ENCODE data around the gene RGS7BP. TPM values are rescaled to one million over a fixed set of nuclear protein-coding genes. Genes with fewer than 3 reads are reported as not detected.

Gene RGS7BP
- total RNA-seq, 1 donor from 2014 or later, result not detected

DNA sequence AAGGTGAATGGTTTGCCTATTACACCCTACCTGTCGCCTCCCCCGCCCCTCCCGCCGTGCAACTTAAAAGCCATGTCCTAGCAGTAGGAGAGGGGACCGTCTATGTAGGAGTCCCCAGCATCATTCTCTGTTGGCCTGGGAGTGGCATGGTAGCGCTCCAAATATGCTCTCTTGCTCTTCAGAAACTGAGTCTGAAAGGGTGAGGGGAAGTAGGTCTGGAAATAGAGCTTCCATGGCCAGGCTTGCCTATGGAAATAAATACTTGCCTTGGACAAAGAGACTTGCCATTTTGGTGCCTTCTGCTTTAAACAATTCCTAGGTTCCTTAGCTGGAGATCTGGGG is 1.4 kb downstream of the RGS7BP start:
- DNase-seq (ENCODE audit: extremely low spot score, unreplicated experiment), result no peak
- Mint-ChIP-seq H3K9me3 (ENCODE audit: unreplicated experiment) (no peaks in the 10 kb centered on the region), H3K4me3 (ENCODE audit: unreplicated experiment) (no peak overlapping the region), H3K36me3 (ENCODE audit: unreplicated experiment) (no peaks in the 10 kb centered on the region), H3K4me1 (ENCODE audit: unreplicated experiment) (peaks cover 12% of the 10 kb centered on the region), H3K27ac (ENCODE audit: unreplicated experiment) (no peak overlapping the region), H3K27me3 (ENCODE audit: unreplicated experiment) (peaks cover 70% of the 10 kb centered on the region)
- TF ChIP-seq, protein P1, sequence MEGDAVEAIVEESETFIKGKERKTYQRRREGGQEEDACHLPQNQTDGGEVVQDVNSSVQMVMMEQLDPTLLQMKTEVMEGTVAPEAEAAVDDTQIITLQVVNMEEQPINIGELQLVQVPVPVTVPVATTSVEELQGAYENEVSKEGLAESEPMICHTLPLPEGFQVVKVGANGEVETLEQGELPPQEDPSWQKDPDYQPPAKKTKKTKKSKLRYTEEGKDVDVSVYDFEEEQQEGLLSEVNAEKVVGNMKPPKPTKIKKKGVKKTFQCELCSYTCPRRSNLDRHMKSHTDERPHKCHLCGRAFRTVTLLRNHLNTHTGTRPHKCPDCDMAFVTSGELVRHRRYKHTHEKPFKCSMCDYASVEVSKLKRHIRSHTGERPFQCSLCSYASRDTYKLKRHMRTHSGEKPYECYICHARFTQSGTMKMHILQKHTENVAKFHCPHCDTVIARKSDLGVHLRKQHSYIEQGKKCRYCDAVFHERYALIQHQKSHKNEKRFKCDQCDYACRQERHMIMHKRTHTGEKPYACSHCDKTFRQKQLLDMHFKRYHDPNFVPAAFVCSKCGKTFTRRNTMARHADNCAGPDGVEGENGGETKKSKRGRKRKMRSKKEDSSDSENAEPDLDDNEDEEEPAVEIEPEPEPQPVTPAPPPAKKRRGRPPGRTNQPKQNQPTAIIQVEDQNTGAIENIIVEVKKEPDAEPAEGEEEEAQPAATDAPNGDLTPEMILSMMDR (IDR thresholded peaks at IDR 0.05), result no peak

DNA sequence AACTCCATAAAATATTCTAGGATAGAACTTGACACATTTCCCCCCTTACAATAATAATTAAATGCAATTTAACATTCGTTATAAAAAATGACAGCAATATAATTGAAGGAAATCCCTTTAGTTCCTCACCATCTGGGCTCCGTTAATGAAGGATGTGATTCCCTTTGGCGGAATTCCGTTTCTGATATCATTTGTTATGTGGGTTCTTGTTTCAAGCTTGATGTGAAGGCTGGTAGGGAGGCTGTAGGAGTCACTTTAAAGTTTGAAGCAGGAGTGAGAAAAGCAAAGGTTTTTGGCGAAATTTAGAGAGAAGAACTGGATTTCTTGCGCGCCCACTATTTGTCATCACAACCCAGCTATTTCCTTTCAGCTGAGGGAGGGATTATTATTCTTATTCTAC is 4.0 kb downstream of the RGS7BP start:
- Mint-ChIP-seq H3K9me3 (ENCODE audit: unreplicated experiment) (no peaks in the 10 kb centered on the region), H3K4me3 (ENCODE audit: unreplicated experiment) (no peak overlapping the region), H3K4me1 (ENCODE audit: unreplicated experiment) (peaks cover 12% of the 10 kb centered on the region), H3K27me3 (ENCODE audit: unreplicated experiment) (peaks cover 60% of the 10 kb centered on the region), H3K27ac (ENCODE audit: unreplicated experiment) (no peak overlapping the region), H3K36me3 (ENCODE audit: unreplicated experiment) (no peaks in the 10 kb centered on the region)
- no peak for DNase-seq (ENCODE audit: extremely low spot score, unreplicated experiment)
- TF ChIP-seq, protein P1 (IDR thresholded peaks at IDR 0.05), result no peak

DNA sequence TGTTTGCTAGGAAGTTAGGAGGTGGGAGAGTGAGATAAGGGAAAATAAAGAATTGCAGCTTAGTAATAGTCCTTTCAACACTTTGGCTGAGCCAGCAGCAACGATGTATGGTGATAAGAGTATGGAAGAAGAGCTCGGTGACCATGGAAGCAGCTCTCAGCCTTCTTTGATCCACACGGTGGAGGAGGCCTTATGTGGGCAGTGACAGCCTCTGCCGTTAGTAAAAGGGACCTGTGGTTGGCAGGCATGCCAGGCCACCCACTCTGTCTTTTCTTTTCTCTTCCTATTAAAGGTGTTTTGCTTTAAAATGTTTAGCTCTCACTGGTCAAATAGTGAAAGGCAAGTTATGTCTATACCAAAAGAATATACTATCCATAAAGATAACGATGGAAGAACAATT is 7.7 kb downstream of the RGS7BP start:
- no peak for DNase-seq (ENCODE audit: extremely low spot score, unreplicated experiment)
- Mint-ChIP-seq H3K27ac (ENCODE audit: unreplicated experiment) (no peak overlapping the region), H3K36me3 (ENCODE audit: unreplicated experiment) (no peaks in the 10 kb centered on the region), H3K9me3 (ENCODE audit: unreplicated experiment) (no peaks in the 10 kb centered on the region), H3K4me3 (ENCODE audit: unreplicated experiment) (no peak overlapping the region), H3K4me1 (ENCODE audit: unreplicated experiment) (no peaks in the 10 kb centered on the region), H3K27me3 (ENCODE audit: unreplicated experiment) (peaks cover 28% of the 10 kb centered on the region)
- TF ChIP-seq, protein P1 (IDR thresholded peaks at IDR 0.05), result no peak

DNA sequence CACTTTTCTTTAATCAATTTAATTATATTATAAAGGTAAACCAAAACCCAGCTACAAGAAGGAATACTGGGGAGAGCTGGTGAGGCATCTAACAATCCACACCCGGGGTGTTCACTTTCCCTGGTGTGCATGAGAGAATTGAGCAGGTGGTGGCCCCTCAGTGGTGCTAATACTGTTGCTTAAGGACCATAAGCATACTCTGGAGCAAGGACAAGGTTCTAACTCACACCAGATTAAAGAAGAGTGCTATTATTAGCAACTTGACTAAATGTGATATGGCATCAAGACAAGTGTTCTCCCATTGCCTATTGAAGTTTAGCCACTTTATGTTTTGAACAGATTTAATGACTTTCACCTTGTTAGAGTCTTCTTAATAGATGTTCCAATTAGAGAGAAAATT is 8.8 kb downstream of the RGS7BP start:
- Mint-ChIP-seq H3K9me3 (ENCODE audit: unreplicated experiment) (no peaks in the 10 kb centered on the region), H3K36me3 (ENCODE audit: unreplicated experiment) (no peaks in the 10 kb centered on the region), H3K27ac (ENCODE audit: unreplicated experiment) (no peak overlapping the region), H3K4me3 (ENCODE audit: unreplicated experiment) (no peak overlapping the region), H3K27me3 (ENCODE audit: unreplicated experiment) (peaks cover 17% of the 10 kb centered on the region), H3K4me1 (ENCODE audit: unreplicated experiment) (no peaks in the 10 kb centered on the region)
- no peak for DNase-seq (ENCODE audit: extremely low spot score, unreplicated experiment)
- TF ChIP-seq, protein P1 (IDR thresholded peaks at IDR 0.05), result no peak

DNA sequence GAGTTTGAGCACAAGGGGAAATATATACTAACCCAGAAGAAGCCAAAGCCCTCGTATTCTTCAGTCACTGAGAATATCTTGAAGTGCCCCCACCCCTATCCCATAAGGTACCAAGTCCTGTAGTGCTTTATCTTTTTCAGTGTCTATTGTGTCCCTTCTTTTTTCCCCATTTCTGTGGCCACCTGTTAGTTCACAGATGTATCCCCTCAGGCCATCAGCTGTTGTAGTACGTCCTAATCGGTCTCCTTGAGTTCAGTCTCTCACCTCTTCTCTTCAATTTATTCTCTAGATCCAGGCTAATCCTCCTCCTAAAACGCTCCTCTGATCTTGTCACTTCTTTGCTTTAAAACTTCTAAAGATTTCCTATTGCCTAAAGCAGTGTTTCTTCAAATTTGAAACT is 10.4 kb downstream of the RGS7BP start:
- no peak overlapping the region for H3K4me3 Mint-ChIP-seq (ENCODE audit: unreplicated experiment)
- H3K9me3 Mint-ChIP-seq (ENCODE audit: unreplicated experiment), result no peaks in the 10 kb centered on the region
- DNase-seq (ENCODE audit: extremely low spot score, unreplicated experiment), result no peak
- H3K4me1 Mint-ChIP-seq (ENCODE audit: unreplicated experiment), result no peaks in the 10 kb centered on the region
- H3K36me3 Mint-ChIP-seq (ENCODE audit: unreplicated experiment), result no peaks in the 10 kb centered on the region
- H3K27me3 Mint-ChIP-seq (ENCODE audit: unreplicated experiment), result peaks cover 10% of the 10 kb centered on the region
- H3K27ac Mint-ChIP-seq (ENCODE audit: unreplicated experiment), result no peak overlapping the region
- TF ChIP-seq, protein P1 (IDR thresholded peaks at IDR 0.05), result no peak
